GM18870 (cell line): ENCODE data around the gene GALNS.
"Not testable (repeated sequence)": the region's sequence is repeated elsewhere in the genome, so short reads cannot be mapped to it uniquely, and the experiment has no call there.

Experiments used
- ATAC-seq: cut with Tn5 transposase; IDR thresholded peaks from one replicate; pipeline ENCODE4 v1.9.1; 2021; ENCODE audit warnings: moderate library complexity; ENCODE audit not compliant: unreplicated experiment

GALNS gene

GRCh38 chr16:88772871-88773811, 83.6 kb downstream of the GALNS start:
- ATAC-seq = no peak

- not testable (repeated sequence) for ATAC-seq
Observed at GRCh38 chr16:88771781-88772180, 85.0 kb downstream of the GALNS start.

- no peak for ATAC-seq
Observed at GRCh38 chr16:88771294-88771772, 85.4 kb downstream of the GALNS start.

GRCh38 chr16:88770461-88771293, 86.1 kb downstream of the GALNS start:
- no peak for ATAC-seq

- no peak for ATAC-seq
Observed at GRCh38 chr16:88769617-88770460, 86.9 kb downstream of the GALNS start.

- no peak for ATAC-seq
Observed at GRCh38 chr16:88768071-88768783, 88.5 kb downstream of the GALNS start.

GRCh38 chr16:88767546-88768070, 89.1 kb downstream of the GALNS start:
- no peak for ATAC-seq

- ATAC-seq = no peak
Observed at GRCh38 chr16:88766975-88767374, 89.8 kb downstream of the GALNS start.

GRCh38 chr16:88764913-88765349, 91.8 kb downstream of the GALNS start:
- no peak for ATAC-seq

GRCh38 chr16:88764080-88764479, 92.7 kb downstream of the GALNS start:
- ATAC-seq = no peak
